K562 (cell line): ENCODE data around the gene WEE1. TPM values are rescaled to one million over a fixed set of nuclear protein-coding genes. Genes with fewer than 3 reads are reported as not detected.

Experiments used
- ATAC-seq: fragments of 200-7000 bp; cut with Tn5 transposase; 3 replicates; pipeline ENCODE4 v1.9.1; 2020; ENCODE audit warnings: moderate library complexity
- BruUV-seq: library from RNA; stranded (reverse); fragments of 400-500 nt; replicated peaks from 2 replicates; lab custom pipeline; 2021; lab: Mats Ljungman, UMichigan
- CTCF ChIA-PET: fragments of 300-600 bp; formaldehyde crosslinking; extraction: SDS; loops from one replicate; lab custom pipeline; 2021; ENCODE audit warnings: low intra/inter-chr PET ratio; lab: Yijun Ruan, JAX
- POLR2A ChIA-PET: fragments of 300-600, 350-650 bp; sonication (Branson Sonifier 250); formaldehyde crosslinking; extraction: SDS; loops from one replicate; lab custom pipeline; 2021; ENCODE audit warnings: antibody characterized with exemption, inconsistent platforms; lab: Yijun Ruan, JAX
- DNase-seq, 4 experiments: peaks; one replicate each; pipeline versions ENCODE4 v3.0.0 to v3.0.0-alpha.2; 2011 to 2018; ENCODE audit warnings: low spot score in 3 of 4, mixed read lengths in 3 of 4; ENCODE audit errors: extremely low read depth in 1 of 4
- FAIRE-seq: peaks from 2 replicates; lab custom pipeline; 2011; peaks lifted over from hg19 to GRCh38; lab: Jason Lieb, UNC
- H2AFZ ChIP-seq: 2 replicates; pipeline ENCODE4 v1.6.0; 2011; ENCODE audit warnings: low read depth, low read length, control low read depth, inconsistent platforms
- H3K27ac ChIP-seq: fragments of 200-600 bp; 3 replicates; pipeline ENCODE4 v1.8.0; 2011; ENCODE audit warnings: low read depth, mild to moderate bottlenecking, control low read depth, inconsistent platforms, low read length, moderate library complexity, mixed read lengths; ENCODE audit errors: extremely low read depth
- H3K27me3 ChIP-seq, 2 experiments: fragments of 300-600 bp in 1 of 2; 2 replicates in 1 of 2; 3 replicates in 1 of 2; pipeline versions ENCODE4 v1.6.0 to v1.8.0; 2011; ENCODE audit warnings: inconsistent platforms in 2 of 2, low read length in 2 of 2, mild to moderate bottlenecking in 1 of 2, mixed read lengths in 1 of 2, moderate library complexity in 1 of 2; ENCODE audit not compliant: control insufficient read depth in 2 of 2, insufficient read depth in 2 of 2
- H3K36me3 ChIP-seq: fragments of 300-600 bp; 3 replicates; pipeline ENCODE4 v1.8.0; 2011; ENCODE audit warnings: mild to moderate bottlenecking, low read length, inconsistent platforms; ENCODE audit not compliant: control insufficient read depth, insufficient read depth
- H3K4me1 ChIP-seq, 2 experiments: fragments of 200-600 bp in 1 of 2; replicated peaks in 1 of 2; 2 replicates in 1 of 2; 3 replicates in 1 of 2; pipeline versions ENCODE4 v1.5.1 to v1.8.0; 2011; ENCODE audit warnings: inconsistent platforms in 2 of 2, low read length in 2 of 2, mild to moderate bottlenecking in 1 of 2, mixed read lengths in 1 of 2, moderate library complexity in 1 of 2; ENCODE audit not compliant: control insufficient read depth in 2 of 2, insufficient read depth in 2 of 2
- H3K4me2 ChIP-seq: 2 replicates; pipeline ENCODE4 v1.6.1; 2011; ENCODE audit warnings: low read length, control low read depth, inconsistent platforms, mixed read lengths; ENCODE audit not compliant: insufficient read depth
- H3K4me3 ChIP-seq: fragments of 200-600 bp; sonication (generic), shearing (Covaris generic); 2 replicates; pipeline ENCODE4 v1.5.1; 2016; ENCODE audit warnings: control low read depth, inconsistent platforms
- H3K79me2 ChIP-seq: fragments of 200-600 bp; 3 replicates; pipeline ENCODE4 v1.8.0; 2011; ENCODE audit warnings: low read length, inconsistent platforms; ENCODE audit not compliant: control insufficient read depth, insufficient read depth
- H3K9ac ChIP-seq, 2 experiments: 2 replicates each; pipeline versions ENCODE4 v1.6.0 to v1.6.1; 2011; ENCODE audit warnings: low read depth in 2 of 2, low read length in 2 of 2, control low read depth in 1 of 2, inconsistent platforms in 1 of 2, mild to moderate bottlenecking in 1 of 2, mixed read lengths in 1 of 2; ENCODE audit not compliant: insufficient read depth in 1 of 2
- H3K9me1 ChIP-seq: one replicate; pipeline ENCODE4 v1.6.0; 2011; ENCODE audit warnings: inconsistent platforms, mild to moderate bottlenecking, low read length, moderate library complexity; ENCODE audit not compliant: control insufficient read depth, insufficient read depth
- H3K9me3 ChIP-seq: replicated peaks from 2 replicates; pipeline ENCODE4 v1.5.1; 2011; ENCODE audit warnings: low read depth, low read length, inconsistent platforms; ENCODE audit not compliant: control insufficient read depth, insufficient read depth
- H4K20me1 ChIP-seq: replicated peaks from 2 replicates; pipeline ENCODE4 v1.6.1; 2011; ENCODE audit warnings: low read length, inconsistent platforms, mixed read lengths; ENCODE audit not compliant: control insufficient read depth, insufficient read depth
- CBFA2T3 ChIP-seq: fragments of 450-650 bp; IDR thresholded peaks from 2 replicates; pipeline ENCODE4 v1.6.1; 2017
- E2F3 ChIP-seq: fragments of 250-450 bp; sonication (Bioruptor Pico); IDR thresholded peaks from 2 replicates; pipeline ENCODE4 v1.4.0; 2020; ENCODE audit warnings: mild to moderate bottlenecking
- HDGF ChIP-seq: fragments of 450-650 bp; IDR thresholded peaks from 2 replicates; pipeline ENCODE4 v1.6.1; 2016
- JUND ChIP-seq, 2 experiments: IDR thresholded peaks; 2 replicates in 1 of 2; 3 replicates in 1 of 2; pipeline ENCODE4 v1.6.1; 2011; ENCODE audit warnings: borderline replicate concordance in 2 of 2, low read depth in 2 of 2, low read length in 2 of 2, improper control_type of control experiment in 1 of 2, missing biosample characterization in 1 of 2, missing genetic modification characterization in 1 of 2, missing genetic modification reagents in 1 of 2
- NFIX ChIP-seq: fragments of 250-450 bp; sonication (Bioruptor Pico); IDR thresholded peaks from 2 replicates; pipeline ENCODE4 v1.4.0; 2020; ENCODE audit warnings: low read depth, mild to moderate bottlenecking, moderate library complexity
- POLR2B ChIP-seq: fragments of 450-650 bp; IDR thresholded peaks from 2 replicates; pipeline ENCODE4 v1.6.1; 2018; ENCODE audit warnings: low read depth; ENCODE audit not compliant: partially characterized antibody
- ZNF583 ChIP-seq: fragments of 250-450 bp; sonication (Bioruptor Pico); IDR thresholded peaks from 2 replicates; pipeline ENCODE4 v1.4.0; 2020
- in situ Hi-C: fragments of 300-500 bp; cut with MboI; formaldehyde crosslinking; loops from 4 replicates; pipeline ENCODE4 v1.15.0; 2018; ENCODE audit warnings: inconsistent platforms, mixed read lengths
- intact Hi-C: fragments of 100-400 bp; cut with micrococcal nuclease; formaldehyde crosslinking; loops from 2 replicates; pipeline ENCODE4 v1.14.2; 2022
- polyA plus RNA-seq, 8 experiments: library from polyadenylated mRNA; depleted of rRNA in 4 of 8; stranded (reverse) in 5 of 8; unstranded in 3 of 8; fragments of >200 nt; fragmentation: Nextera tagmentation in 2 of 8; fragmentation: Illumina TruSeq in 1 of 8; extraction: Ambion mirVana in 2 of 8; extraction: Trizol in 1 of 8; gene quantifications; 2 replicates each; pipeline versions ENCODE4 v1.2.1 to v1.2.3, GENCODE V29; 2011 to 2014; ENCODE audit warnings: inconsistent platforms in 1 of 8, missing spikeins in 1 of 8
- total RNA-seq, 7 experiments: library from RNA; depleted of rRNA in 6 of 7; stranded (reverse); fragments of >200 nt in 6 of 7; fragmentation: Illumina TruSeq in 2 of 7; extraction: Trizol in 2 of 7; gene quantifications; 2 replicates each; pipeline versions ENCODE4 v1.2.1 to v1.2.3, GENCODE V29; 2011 to 2021; ENCODE audit warnings: low replicate concordance in 1 of 7
- TF ChIP-seq, protein P1 (sequence below): fragments of 250-450 bp; sonication (Bioruptor Pico); IDR thresholded peaks from 2 replicates; pipeline ENCODE4 v1.4.0; 2020
- TF ChIP-seq, protein P2 (sequence below): fragments of 200-800 bp; sonication (Bioruptor generic); IDR thresholded peaks from 2 replicates; pipeline ENCODE4 v1.6.1; 2016; ENCODE audit warnings: missing genetic modification characterization, missing compliant biosample characterization

The WEE1 gene
- total and polyA plus RNA-seq, 9 of the 15 experiments (the other 6 are each of a cell fraction or from before 2014, with no cell fraction given) = 21.9 to 99.0 (median 67.4) TPM

DNA sequence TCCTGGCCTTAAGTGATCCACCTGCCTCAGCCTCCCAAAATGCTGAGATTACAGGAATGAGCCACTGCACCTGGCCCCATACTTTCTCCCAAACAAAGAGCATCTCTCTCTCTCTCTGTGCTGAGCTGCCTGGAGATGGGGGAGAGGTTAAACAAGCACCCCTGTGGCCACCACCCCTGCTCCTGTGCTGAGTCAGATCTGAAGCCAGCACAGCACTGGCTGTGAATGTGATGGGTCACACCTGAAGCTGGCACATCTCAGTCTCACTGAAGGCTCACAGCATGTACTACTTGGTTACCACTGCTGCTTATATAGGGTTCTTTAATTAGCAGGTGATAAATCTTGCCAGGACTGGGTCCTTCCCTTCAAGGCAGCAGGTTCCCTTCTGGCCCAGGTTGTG is 10.8 kb upstream of the WEE1 start:
- ChIA-PET POLR2A (interaction anchor here (4.8 kb wide), 1 partner anchor 10 kb away, joined by 33 read pairs; no protein-coding TSS in a partner anchor), CTCF (no interaction called here)
- peaks cover 2% of the 10 kb centered on the region; the same call in 1 of the 2 replicates for H3K9me3 ChIP-seq
- no peak overlapping the region for H3K27ac ChIP-seq
- DNase-seq = no peak
- no peaks in the 10 kb centered on the region for H3K79me2 ChIP-seq
- no peaks in the 10 kb centered on the region for H3K9me1 ChIP-seq
- in situ Hi-C loops = no loop called here
- H3K4me3 ChIP-seq = no peak overlapping the region
- no TSS peak for BruUV-seq
- H3K9ac ChIP-seq = no peak overlapping the region
- intact Hi-C loops = no loop called here
- H3K36me3 ChIP-seq = no peaks in the 10 kb centered on the region
- H3K4me1 ChIP-seq = peaks cover 9 to 26% of the 10 kb centered on the region in 2 experiments
- no peak for ATAC-seq
- TF ChIP-seq CBFA2T3 (no peak), POLR2B (no peak), NFIX (no peak), E2F3 (CRISPR knock-in tag) (no peak), ZNF583 (CRISPR knock-in tag) (no peak), HDGF (no peak), JUND (IDR thresholded peaks at IDR 0.05; ENCODE audit: borderline replicate concordance, low read depth, low read length) (no peak), JUND (tag; IDR thresholded peaks at IDR 0.05; ENCODE audit: borderline replicate concordance, low read depth, low read length) (no peak)
- TF ChIP-seq, protein P1, sequence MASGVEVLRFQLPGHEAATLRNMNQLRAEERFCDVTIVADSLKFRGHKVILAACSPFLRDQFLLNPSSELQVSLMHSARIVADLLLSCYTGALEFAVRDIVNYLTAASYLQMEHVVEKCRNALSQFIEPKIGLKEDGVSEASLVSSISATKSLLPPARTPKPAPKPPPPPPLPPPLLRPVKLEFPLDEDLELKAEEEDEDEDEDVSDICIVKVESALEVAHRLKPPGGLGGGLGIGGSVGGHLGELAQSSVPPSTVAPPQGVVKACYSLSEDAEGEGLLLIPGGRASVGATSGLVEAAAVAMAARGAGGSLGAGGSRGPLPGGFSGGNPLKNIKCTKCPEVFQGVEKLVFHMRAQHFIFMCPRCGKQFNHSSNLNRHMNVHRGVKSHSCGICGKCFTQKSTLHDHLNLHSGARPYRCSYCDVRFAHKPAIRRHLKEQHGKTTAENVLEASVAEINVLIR (CRISPR knock-in tag) = no peak
- TF ChIP-seq, protein P2, sequence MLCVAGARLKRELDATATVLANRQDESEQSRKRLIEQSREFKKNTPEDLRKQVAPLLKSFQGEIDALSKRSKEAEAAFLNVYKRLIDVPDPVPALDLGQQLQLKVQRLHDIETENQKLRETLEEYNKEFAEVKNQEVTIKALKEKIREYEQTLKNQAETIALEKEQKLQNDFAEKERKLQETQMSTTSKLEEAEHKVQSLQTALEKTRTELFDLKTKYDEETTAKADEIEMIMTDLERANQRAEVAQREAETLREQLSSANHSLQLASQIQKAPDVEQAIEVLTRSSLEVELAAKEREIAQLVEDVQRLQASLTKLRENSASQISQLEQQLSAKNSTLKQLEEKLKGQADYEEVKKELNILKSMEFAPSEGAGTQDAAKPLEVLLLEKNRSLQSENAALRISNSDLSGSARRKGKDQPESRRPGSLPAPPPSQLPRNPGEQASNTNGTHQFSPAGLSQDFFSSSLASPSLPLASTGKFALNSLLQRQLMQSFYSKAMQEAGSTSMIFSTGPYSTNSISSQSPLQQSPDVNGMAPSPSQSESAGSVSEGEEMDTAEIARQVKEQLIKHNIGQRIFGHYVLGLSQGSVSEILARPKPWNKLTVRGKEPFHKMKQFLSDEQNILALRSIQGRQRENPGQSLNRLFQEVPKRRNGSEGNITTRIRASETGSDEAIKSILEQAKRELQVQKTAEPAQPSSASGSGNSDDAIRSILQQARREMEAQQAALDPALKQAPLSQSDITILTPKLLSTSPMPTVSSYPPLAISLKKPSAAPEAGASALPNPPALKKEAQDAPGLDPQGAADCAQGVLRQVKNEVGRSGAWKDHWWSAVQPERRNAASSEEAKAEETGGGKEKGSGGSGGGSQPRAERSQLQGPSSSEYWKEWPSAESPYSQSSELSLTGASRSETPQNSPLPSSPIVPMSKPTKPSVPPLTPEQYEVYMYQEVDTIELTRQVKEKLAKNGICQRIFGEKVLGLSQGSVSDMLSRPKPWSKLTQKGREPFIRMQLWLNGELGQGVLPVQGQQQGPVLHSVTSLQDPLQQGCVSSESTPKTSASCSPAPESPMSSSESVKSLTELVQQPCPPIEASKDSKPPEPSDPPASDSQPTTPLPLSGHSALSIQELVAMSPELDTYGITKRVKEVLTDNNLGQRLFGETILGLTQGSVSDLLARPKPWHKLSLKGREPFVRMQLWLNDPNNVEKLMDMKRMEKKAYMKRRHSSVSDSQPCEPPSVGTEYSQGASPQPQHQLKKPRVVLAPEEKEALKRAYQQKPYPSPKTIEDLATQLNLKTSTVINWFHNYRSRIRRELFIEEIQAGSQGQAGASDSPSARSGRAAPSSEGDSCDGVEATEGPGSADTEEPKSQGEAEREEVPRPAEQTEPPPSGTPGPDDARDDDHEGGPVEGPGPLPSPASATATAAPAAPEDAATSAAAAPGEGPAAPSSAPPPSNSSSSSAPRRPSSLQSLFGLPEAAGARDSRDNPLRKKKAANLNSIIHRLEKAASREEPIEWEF (CRISPR knock-in tag) = no peak
- TF ChIP-seq, all 486 proteins: peak for 0
- no peak overlapping the region for H3K4me2 ChIP-seq
- FAIRE-seq = no peak
- H3K27me3 ChIP-seq = no peaks in the 10 kb centered on the region
- H4K20me1 ChIP-seq = no peaks in the 10 kb centered on the region
- no peak overlapping the region for H2AFZ ChIP-seq
